Measurements from ENCODE around the gene PDZRN4. TPM values are rescaled to one million over a fixed set of nuclear protein-coding genes. Genes with fewer than 3 reads are reported as not detected.

The PDZRN4 gene
- total RNA-seq, 1 experiment from 2014 or later, result not detected

GRCh38 chr12:41362931-41363330 lies 174.8 kb downstream of the PDZRN4 start:
- CTCF ChIA-PET, result no interaction called here
- BruUV-seq (replicated peaks), result no TSS peak

GRCh38 chr12:41364211-41364610 lies 176.1 kb downstream of the PDZRN4 start:
- Histone ChIP-seq H3K4me3 (ENCODE audit: low read depth, low read length, poor library complexity, severe bottlenecking) (no peak overlapping the region), H3K27ac (ENCODE audit: low read depth, low read length, poor library complexity, severe bottlenecking) (no peak overlapping the region), H3K9me3 (ENCODE audit: low read depth, low read length, poor library complexity, severe bottlenecking) (no peaks in the 10 kb centered on the region), H3K36me3 (ENCODE audit: insufficient read depth, low read length, poor library complexity, severe bottlenecking) (no peaks in the 10 kb centered on the region), H3K27me3 (replicated peaks; ENCODE audit: insufficient read depth, low read depth, low read length, poor library complexity) (no peaks in the 10 kb centered on the region), H3K4me1 (ENCODE audit: insufficient read depth, low read length, poor library complexity, severe bottlenecking) (no peaks in the 10 kb centered on the region)
- TF ChIP-seq CTCF (conservative IDR thresholded peaks at IDR 0.05; ENCODE audit: low read depth, low read length) (no peak), EZH2 (IDR thresholded peaks at IDR 0.05; ENCODE audit: borderline replicate concordance, low read depth, low read length, poor library complexity, severe bottlenecking) (no peak)
- ChIA-PET POLR2A (ENCODE audit: low non-redundant PET) (no interaction called here), CTCF (no interaction called here)
- BruUV-seq (replicated peaks), result no TSS peak
- DNase-seq (ENCODE audit: low spot score), result no peak
- intact Hi-C loops (cut with micrococcal nuclease; ENCODE audit: unreplicated experiment), result no loop called here

More at GRCh38 chr12:41362931-41363330, 174.8 kb downstream of the PDZRN4 start:
- Histone ChIP-seq H3K9me3 (ENCODE audit: low read depth, low read length, poor library complexity, severe bottlenecking) (no peaks in the 10 kb centered on the region), H3K27ac (ENCODE audit: low read depth, low read length, poor library complexity, severe bottlenecking) (no peak overlapping the region), H3K36me3 (ENCODE audit: insufficient read depth, low read length, poor library complexity, severe bottlenecking) (no peaks in the 10 kb centered on the region), H3K4me1 (ENCODE audit: insufficient read depth, low read length, poor library complexity, severe bottlenecking) (no peaks in the 10 kb centered on the region), H3K4me3 (ENCODE audit: low read depth, low read length, poor library complexity, severe bottlenecking) (no peak overlapping the region), H3K27me3 (replicated peaks; ENCODE audit: insufficient read depth, low read depth, low read length, poor library complexity) (no peaks in the 10 kb centered on the region)
- TF ChIP-seq EZH2 (IDR thresholded peaks at IDR 0.05; ENCODE audit: borderline replicate concordance, low read depth, low read length, poor library complexity, severe bottlenecking), result no peak
- no peak for TF ChIP-seq CTCF (conservative IDR thresholded peaks at IDR 0.05; ENCODE audit: low read depth, low read length)
- DNase-seq (ENCODE audit: low spot score), result no peak
- POLR2A ChIA-PET (ENCODE audit: low non-redundant PET), result no interaction called here
- intact Hi-C loops (cut with micrococcal nuclease; ENCODE audit: unreplicated experiment), result no loop called here

GRCh38 chr12:41365653-41366171 lies 177.6 kb downstream of the PDZRN4 start:
- intact Hi-C loops (cut with micrococcal nuclease; ENCODE audit: unreplicated experiment), result no loop called here
- BruUV-seq (replicated peaks), result no TSS peak
- DNase-seq (ENCODE audit: low spot score), result no peak
- TF ChIP-seq CTCF (conservative IDR thresholded peaks at IDR 0.05; ENCODE audit: low read depth, low read length) (no peak), EZH2 (IDR thresholded peaks at IDR 0.05; ENCODE audit: borderline replicate concordance, low read depth, low read length, poor library complexity, severe bottlenecking) (no peak)
- Histone ChIP-seq H3K4me3 (ENCODE audit: low read depth, low read length, poor library complexity, severe bottlenecking) (no peak overlapping the region), H3K36me3 (ENCODE audit: insufficient read depth, low read length, poor library complexity, severe bottlenecking) (no peaks in the 10 kb centered on the region), H3K4me1 (ENCODE audit: insufficient read depth, low read length, poor library complexity, severe bottlenecking) (no peaks in the 10 kb centered on the region), H3K27me3 (replicated peaks; ENCODE audit: insufficient read depth, low read depth, low read length, poor library complexity) (no peaks in the 10 kb centered on the region), H3K27ac (ENCODE audit: low read depth, low read length, poor library complexity, severe bottlenecking) (no peak overlapping the region), H3K9me3 (ENCODE audit: low read depth, low read length, poor library complexity, severe bottlenecking) (no peaks in the 10 kb centered on the region)
- CTCF ChIA-PET, result no interaction called here
- POLR2A ChIA-PET (ENCODE audit: low non-redundant PET), result no interaction called here
